Effector memory CD8-positive, alpha-beta T cell (primary cell): ENCODE measurements around the gene SMIM27.
"Not testable (repeated sequence)": the region's sequence is repeated elsewhere in the genome, so short reads cannot be mapped to it uniquely, and the experiment has no call there.

Experiments used
- ATAC-seq: fragments of 150-1000 bp; cut with Tn5 transposase; replicated peaks from 2 replicates; pipeline ENCODE4 v1.10.0; 2021; ENCODE audit warnings: mild to moderate bottlenecking, moderate library complexity
- DNase-seq, 3 experiments: peaks; one replicate each; pipeline ENCODE4 v3.0.0; 2021
- H3K27ac Mint-ChIP-seq, 2 donors: one replicate each; pipeline ENCODE4 v1.8.0; 2022; ENCODE audit warnings: mild to moderate bottlenecking in 2 of 2, mixed read lengths in 2 of 2, moderate library complexity in 2 of 2
- H3K27me3 Mint-ChIP-seq, 2 donors: one replicate each; pipeline ENCODE4 v1.8.0; 2022; ENCODE audit warnings: mixed read lengths in 2 of 2
- H3K36me3 Mint-ChIP-seq: one replicate; pipeline ENCODE4 v1.8.0; 2022; ENCODE audit warnings: mild to moderate bottlenecking, moderate library complexity, mixed read lengths; ENCODE audit not compliant: insufficient read depth
- H3K4me1 Mint-ChIP-seq, 2 donors: one replicate each; pipeline ENCODE4 v1.8.0; 2022; ENCODE audit warnings: low read depth in 2 of 2, mixed read lengths in 2 of 2
- H3K4me3 Mint-ChIP-seq, 2 donors: one replicate each; pipeline ENCODE4 v1.8.0; 2022; ENCODE audit warnings: mild to moderate bottlenecking in 2 of 2, mixed read lengths in 2 of 2, moderate library complexity in 2 of 2
- H3K9me3 Mint-ChIP-seq, 2 donors: one replicate each; pipeline ENCODE4 v1.8.0; 2022; ENCODE audit warnings: mixed read lengths in 2 of 2

SMIM27 gene

GRCh38 chr9:32533816-32534215 is 18.3 kb upstream of the SMIM27 start:
- DNase-seq (no peak), ATAC-seq (no peak)
- Mint-ChIP-seq H3K4me3 (no peak overlapping the region), H3K27ac (no peak overlapping the region), H3K4me1 (no peaks in the 10 kb centered on the region), H3K9me3 (no peaks in the 10 kb centered on the region), H3K36me3 (peaks cover under 1% of the 10 kb centered on the region), H3K27me3 (no peaks in the 10 kb centered on the region)

GRCh38 chr9:32543047-32543446 is 9.1 kb upstream of the SMIM27 start:
- DNase-seq (no peak), ATAC-seq (no peak)
- peaks cover 32% of the 10 kb centered on the region for H3K36me3 Mint-ChIP-seq
- H3K4me1 Mint-ChIP-seq, result peaks cover 4 to 20% of the 10 kb centered on the region in 2 donors
- H3K9me3 Mint-ChIP-seq, result no peaks in the 10 kb centered on the region
- H3K27ac Mint-ChIP-seq, result no peak overlapping the region
- H3K4me3 Mint-ChIP-seq, result no peak overlapping the region
- no peaks in the 10 kb centered on the region for H3K27me3 Mint-ChIP-seq

- Mint-ChIP-seq H3K27me3 (no peaks in the 10 kb centered on the region), H3K9me3 (no peaks in the 10 kb centered on the region), H3K27ac (peak overlapping the region; percentile 54 to 75), H3K4me1 (peaks cover 15 to 40% of the 10 kb centered on the region in 2 donors), H3K4me3 (no peak overlapping the region), H3K36me3 (peaks cover 24% of the 10 kb centered on the region)
- no peak for DNase-seq
- no peak for ATAC-seq
Observed at GRCh38 chr9:32545884-32546283, 6.2 kb upstream of the SMIM27 start.

- H3K9me3 Mint-ChIP-seq, H3K27me3 Mint-ChIP-seq, H3K27ac Mint-ChIP-seq, ATAC-seq, DNase-seq, H3K4me3 Mint-ChIP-seq: not testable (repeated sequence)
- H3K36me3 Mint-ChIP-seq, result peaks cover 36% of the 10 kb centered on the region
- peaks cover 24 to 54% of the 10 kb centered on the region in 2 donors for H3K4me1 Mint-ChIP-seq
Observed at GRCh38 chr9:32548213-32548612, 3.9 kb upstream of the SMIM27 start.

GRCh38 chr9:32550150-32550561 is 2.0 kb upstream of the SMIM27 start:
- Mint-ChIP-seq H3K9me3 (no peaks in the 10 kb centered on the region), H3K27me3 (no peaks in the 10 kb centered on the region), H3K36me3 (peaks cover 28% of the 10 kb centered on the region), H3K27ac (peak overlapping the region; percentile 97 to 98), H3K4me3 (peak overlapping the region; percentile 95 to 96), H3K4me1 (peaks cover 25 to 62% of the 10 kb centered on the region in 2 donors)
- DNase-seq (no peak), ATAC-seq (no peak)

GRCh38 chr9:32550562-32551275 is 1.4 kb upstream of the SMIM27 start:
- no peaks in the 10 kb centered on the region for H3K27me3 Mint-ChIP-seq
- peaks cover 25 to 62% of the 10 kb centered on the region in 2 donors for H3K4me1 Mint-ChIP-seq
- ATAC-seq (peak; percentile 80), DNase-seq (peak; percentile 92 to 95 (median 93))
- peaks cover 28% of the 10 kb centered on the region for H3K36me3 Mint-ChIP-seq
- H3K9me3 Mint-ChIP-seq, result no peaks in the 10 kb centered on the region
- H3K27ac Mint-ChIP-seq, result peak overlapping the region; percentile 97 to 98
- peak overlapping the region; percentile 95 to 96 for H3K4me3 Mint-ChIP-seq

- Mint-ChIP-seq H3K4me3 (peak overlapping the region; percentile 95 to 96), H3K9me3 (no peaks in the 10 kb centered on the region), H3K27me3 (no peaks in the 10 kb centered on the region), H3K27ac (peak overlapping the region; percentile 97 to 98), H3K36me3 (peaks cover 28% of the 10 kb centered on the region), H3K4me1 (peaks cover 24 to 63% of the 10 kb centered on the region in 2 donors)
- DNase-seq (peak; percentile 28 to 45 (median 34)), ATAC-seq (peak; percentile 8)
Observed at GRCh38 chr9:32551276-32552051, 663 bp upstream of the SMIM27 start.

GRCh38 chr9:32554107-32554506 is 2.0 kb downstream of the SMIM27 start:
- Mint-ChIP-seq H3K9me3 (no peaks in the 10 kb centered on the region), H3K36me3 (peaks cover 28% of the 10 kb centered on the region), H3K4me1 (peaks cover 19 to 58% of the 10 kb centered on the region in 2 donors), H3K27ac (no peak overlapping the region), H3K27me3 (no peaks in the 10 kb centered on the region), H3K4me3 (no peak overlapping the region)
- DNase-seq (no peak), ATAC-seq (no peak)

- H3K27ac Mint-ChIP-seq, result peak overlapping the region in 1 of 2 donors; percentile 67
- H3K4me3 Mint-ChIP-seq, result no peak overlapping the region
- H3K4me1 Mint-ChIP-seq, result peaks cover 20 to 57% of the 10 kb centered on the region in 2 donors
Observed at GRCh38 chr9:32554591-32554990, 2.5 kb downstream of the SMIM27 start.

GRCh38 chr9:32558408-32558934 is 6.3 kb downstream of the SMIM27 start:
- no peak for ATAC-seq
- peak overlapping the region; percentile 18 to 74 for H3K27ac Mint-ChIP-seq
- peaks cover 8 to 33% of the 10 kb centered on the region in 2 donors for H3K4me1 Mint-ChIP-seq
- no peaks in the 10 kb centered on the region for H3K9me3 Mint-ChIP-seq
- no peak for DNase-seq
- H3K27me3 Mint-ChIP-seq, result no peaks in the 10 kb centered on the region
- H3K36me3 Mint-ChIP-seq, result peaks cover 12% of the 10 kb centered on the region
- H3K4me3 Mint-ChIP-seq, result no peak overlapping the region

More at GRCh38 chr9:32554591-32554990, 2.5 kb downstream of the SMIM27 start:
- Mint-ChIP-seq H3K36me3 (peaks cover 29% of the 10 kb centered on the region), H3K9me3 (no peaks in the 10 kb centered on the region), H3K27me3 (no peaks in the 10 kb centered on the region)
- no peak for DNase-seq
- ATAC-seq, result no peak

- Mint-ChIP-seq H3K36me3 (peaks cover 33% of the 10 kb centered on the region), H3K4me3 (no peak overlapping the region), H3K9me3 (no peaks in the 10 kb centered on the region), H3K27me3 (no peaks in the 10 kb centered on the region), H3K4me1 (peaks cover 7 to 13% of the 10 kb centered on the region in 2 donors), H3K27ac (peak overlapping the region in 1 of 2 donors; percentile 72)
- ATAC-seq, result no peak
- no peak for DNase-seq
Observed at GRCh38 chr9:32565967-32566366, 13.8 kb downstream of the SMIM27 start.

GRCh38 chr9:32566770-32567169 is 14.6 kb downstream of the SMIM27 start:
- Mint-ChIP-seq H3K27ac (peak overlapping the region; percentile 55 to 72), H3K36me3 (peaks cover 32% of the 10 kb centered on the region), H3K4me1 (peaks cover 11% of the 10 kb centered on the region in 2 donors), H3K27me3 (no peaks in the 10 kb centered on the region), H3K4me3 (no peak overlapping the region), H3K9me3 (no peaks in the 10 kb centered on the region)
- DNase-seq (no peak), ATAC-seq (no peak)

- peaks cover 19 to 29% of the 10 kb centered on the region in 2 donors for H3K4me1 Mint-ChIP-seq
- DNase-seq (no peak), ATAC-seq (no peak)
- no peaks in the 10 kb centered on the region for H3K27me3 Mint-ChIP-seq
- no peak overlapping the region for H3K27ac Mint-ChIP-seq
- peaks cover 40% of the 10 kb centered on the region for H3K36me3 Mint-ChIP-seq
- no peak overlapping the region for H3K4me3 Mint-ChIP-seq
- H3K9me3 Mint-ChIP-seq, result no peaks in the 10 kb centered on the region
Observed at GRCh38 chr9:32570262-32570661, 18.1 kb downstream of the SMIM27 start.
